GM21515 (cell line): ENCODE data around the gene FGF22.
"Not testable (repeated sequence)": the region's sequence is repeated elsewhere in the genome, so short reads cannot be mapped to it uniquely, and the experiment has no call there.

Source experiments
- ATAC-seq: cut with Tn5 transposase; IDR thresholded peaks from one replicate; pipeline ENCODE4 v1.9.1; 2021; ENCODE audit not compliant: unreplicated experiment

Gene FGF22

DNA sequence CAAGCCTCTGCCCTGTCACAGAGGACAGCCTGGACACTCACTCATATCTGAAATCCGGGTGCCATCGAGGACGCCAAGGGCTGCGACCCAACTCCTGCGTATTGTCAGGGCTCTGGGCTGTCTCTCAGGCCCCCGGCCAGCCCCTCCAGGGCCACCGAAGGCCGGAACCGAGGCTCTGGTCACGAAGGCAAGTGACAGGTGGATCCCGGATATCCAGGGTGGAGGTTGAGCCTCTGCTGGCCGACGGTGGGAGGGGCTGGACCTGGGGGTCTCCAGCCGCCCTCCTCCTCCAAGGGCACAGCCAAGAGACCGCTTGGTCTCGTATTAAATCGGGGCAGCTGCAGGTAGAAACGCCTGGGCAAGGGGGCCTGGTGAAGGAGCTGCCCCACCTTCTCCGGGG is 17.9 kb downstream of the FGF22 start:
- no peak for ATAC-seq

DNA sequence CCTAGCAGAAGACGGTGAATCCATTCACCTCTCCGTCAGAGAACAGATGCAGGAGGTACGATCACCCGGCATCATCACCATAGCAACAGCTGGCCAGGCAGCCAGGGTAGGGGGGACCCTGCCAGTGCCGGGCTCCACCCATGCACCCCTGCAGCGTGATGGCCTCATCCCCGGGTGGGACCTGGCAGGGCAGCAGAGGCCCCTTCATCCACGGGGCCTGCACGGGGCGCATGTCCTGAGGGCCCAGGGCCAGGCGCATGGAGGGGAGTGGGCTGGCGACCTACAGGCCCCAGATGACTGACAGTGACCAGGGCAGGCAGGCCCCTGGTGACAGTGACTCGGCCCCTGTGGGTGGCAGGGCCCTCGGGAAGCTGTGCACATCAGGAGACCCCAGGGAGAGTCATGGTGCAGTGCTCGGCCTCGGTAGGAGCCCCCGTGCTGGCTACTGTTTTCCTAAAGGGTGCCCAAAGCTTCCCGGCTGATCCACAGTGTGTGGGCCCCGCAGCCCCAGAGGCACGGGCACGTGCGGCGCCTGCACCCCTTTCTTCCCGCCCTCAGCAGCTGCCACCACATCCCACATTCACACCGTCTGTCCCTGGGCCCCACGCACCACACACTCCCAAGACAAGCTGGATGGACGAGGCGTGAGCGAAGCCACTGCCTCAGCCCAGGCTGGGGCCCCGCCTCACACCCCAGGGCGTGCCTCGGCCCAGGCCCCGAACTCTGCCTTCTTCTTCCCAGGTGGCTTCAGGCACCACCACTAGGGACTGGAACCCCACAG is 18.6 kb downstream of the FGF22 start:
- no peak for ATAC-seq

DNA sequence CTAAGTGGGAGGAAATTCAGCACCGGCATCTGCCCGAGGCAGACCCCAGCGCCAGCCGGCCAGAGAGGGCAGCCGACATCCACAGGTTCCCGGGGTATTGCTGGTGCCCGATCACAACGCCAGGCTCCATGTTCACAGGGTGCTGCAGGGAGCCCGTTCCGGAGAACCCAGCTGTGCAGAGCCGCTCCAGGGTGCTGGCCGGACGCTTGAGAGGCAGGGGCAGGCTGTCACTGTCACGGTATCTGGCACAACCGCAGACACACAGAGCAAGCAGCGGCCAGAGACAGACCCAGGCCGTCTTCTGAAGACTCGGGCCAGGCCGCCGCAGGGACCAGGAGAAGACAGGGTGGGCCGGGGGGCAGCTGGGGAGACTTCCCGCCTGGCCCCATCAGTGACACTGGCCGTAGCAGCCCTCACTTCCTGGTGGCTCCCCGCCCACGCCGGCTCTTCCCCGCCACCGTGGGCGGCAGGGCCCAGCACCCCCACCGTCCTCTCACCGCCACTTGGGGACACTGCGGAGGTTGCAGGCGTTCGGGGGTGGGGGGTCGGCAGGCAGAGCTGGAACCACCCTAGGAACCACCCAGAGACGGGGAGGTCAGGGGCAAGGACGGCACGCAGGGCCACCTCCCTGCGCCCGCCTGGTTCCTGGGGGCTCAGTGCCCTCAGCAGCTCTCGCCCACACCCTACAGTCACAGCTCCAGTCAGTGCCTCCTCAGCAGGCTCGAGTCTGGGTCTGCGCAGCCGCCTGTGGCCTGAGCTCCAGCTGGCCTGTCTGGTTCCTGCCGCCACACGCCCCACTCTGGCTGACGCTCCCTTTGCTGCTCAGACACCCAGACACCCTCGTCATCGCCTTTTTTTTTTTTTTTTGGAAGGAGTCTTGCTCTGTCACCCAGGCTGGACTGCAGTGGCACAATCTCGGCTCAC is 19.5 kb downstream of the FGF22 start:
- ATAC-seq, result no peak

DNA sequence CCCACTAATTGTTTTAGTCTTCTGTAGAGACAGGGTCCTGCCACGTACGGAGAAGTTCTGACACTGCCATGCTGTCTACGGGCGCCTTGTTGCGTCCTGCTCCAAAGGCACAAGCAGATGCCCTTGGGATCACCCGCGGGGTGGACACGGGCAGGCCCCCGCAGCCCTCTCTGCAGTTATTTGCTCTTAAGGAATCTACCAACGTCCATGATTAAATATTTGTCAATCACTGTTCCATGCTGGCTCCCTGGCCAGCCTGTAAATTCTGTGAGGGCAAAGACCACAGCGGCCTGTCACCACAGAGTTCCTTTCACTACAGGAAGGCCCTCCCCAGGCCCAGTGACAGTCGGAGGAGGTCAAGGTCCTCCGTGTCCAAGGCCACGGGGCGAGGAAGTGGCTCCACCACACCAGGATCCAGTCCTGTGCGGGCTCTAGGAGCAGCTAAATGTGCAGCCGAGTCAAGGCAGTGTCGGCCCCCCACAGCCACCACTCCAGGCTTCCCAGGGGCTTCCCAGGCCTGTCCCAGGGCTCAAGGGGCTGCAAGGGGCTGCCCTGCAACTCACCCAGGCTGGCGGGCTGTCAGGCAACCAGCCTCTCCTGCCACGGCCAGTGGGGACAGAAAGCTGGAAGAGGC is 21.2 kb downstream of the FGF22 start:
- no peak for ATAC-seq

DNA sequence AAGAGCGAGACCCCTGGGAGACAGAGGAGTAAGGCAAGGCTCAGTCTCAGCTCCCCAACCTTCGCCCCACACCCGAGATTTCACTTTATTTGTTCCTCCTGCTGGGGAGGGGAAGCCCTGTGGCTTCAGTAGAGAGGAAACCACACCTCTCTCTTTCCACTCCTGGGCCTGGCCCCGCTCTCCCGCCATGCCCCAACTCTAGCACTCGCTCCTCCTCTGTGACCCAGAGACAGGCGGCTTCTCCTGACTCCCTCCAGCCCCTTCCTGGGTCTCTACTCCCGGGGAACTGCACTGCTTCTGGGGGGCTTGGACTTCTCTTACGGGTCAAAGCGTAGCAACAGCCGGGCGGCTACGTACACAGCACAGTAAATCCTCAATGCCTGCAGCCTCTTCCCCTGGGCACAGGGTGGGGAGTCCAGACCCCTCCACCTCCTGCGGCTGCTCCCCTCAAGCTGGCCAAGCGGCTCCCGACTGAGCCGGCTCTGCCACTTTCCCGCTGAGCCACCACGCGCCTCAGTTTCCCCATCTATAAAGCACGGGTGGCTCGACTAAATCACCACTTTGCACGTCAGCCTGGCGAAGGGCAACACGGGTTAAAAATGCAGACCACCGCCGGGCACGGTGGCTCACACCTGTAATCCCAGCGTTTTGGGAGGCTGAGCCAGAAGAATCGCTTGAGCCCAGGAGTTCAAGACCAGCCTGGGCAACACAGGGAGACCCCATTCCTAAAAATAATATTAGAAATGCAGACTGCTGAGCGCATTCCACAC is 21.9 kb downstream of the FGF22 start:
- ATAC-seq, result peak; percentile 34

DNA sequence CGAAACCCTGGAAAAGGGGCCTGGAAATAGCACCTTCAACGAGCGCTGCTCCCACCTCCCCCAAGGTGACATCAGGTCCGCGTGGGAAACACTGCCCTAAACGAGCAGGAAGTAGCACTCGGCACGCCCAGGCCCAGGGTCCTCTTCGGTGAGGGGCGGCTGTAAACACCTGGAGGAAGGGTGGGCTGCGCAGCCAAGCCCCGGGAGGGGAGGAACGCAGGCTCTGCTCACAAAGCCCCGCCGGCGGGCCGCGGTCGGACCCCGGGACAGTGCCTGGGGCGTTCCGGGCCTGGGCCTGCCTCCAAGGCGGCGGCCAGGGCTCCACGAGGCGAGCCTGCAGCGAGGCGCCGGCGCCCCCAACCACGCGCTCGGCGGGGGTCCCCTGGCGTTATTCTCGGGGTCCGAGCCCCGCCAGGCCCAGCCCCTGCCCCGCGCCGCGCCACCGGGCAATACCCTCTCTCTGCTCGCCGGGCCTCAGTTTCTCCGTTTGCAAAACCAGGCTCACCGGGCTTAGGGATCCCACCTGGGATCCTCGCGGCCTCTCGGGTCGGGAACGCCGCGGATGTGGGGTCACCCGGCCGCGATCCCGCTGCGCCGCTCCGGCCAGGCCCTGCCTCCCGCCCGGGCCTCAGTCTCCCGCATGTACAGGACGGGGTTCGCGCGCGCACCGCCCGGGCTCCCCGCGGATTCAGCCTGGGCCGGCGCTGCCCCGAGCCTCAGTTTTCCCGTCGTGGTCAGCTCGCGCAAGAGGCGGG is 22.7 kb downstream of the FGF22 start:
- ATAC-seq, result no peak

DNA sequence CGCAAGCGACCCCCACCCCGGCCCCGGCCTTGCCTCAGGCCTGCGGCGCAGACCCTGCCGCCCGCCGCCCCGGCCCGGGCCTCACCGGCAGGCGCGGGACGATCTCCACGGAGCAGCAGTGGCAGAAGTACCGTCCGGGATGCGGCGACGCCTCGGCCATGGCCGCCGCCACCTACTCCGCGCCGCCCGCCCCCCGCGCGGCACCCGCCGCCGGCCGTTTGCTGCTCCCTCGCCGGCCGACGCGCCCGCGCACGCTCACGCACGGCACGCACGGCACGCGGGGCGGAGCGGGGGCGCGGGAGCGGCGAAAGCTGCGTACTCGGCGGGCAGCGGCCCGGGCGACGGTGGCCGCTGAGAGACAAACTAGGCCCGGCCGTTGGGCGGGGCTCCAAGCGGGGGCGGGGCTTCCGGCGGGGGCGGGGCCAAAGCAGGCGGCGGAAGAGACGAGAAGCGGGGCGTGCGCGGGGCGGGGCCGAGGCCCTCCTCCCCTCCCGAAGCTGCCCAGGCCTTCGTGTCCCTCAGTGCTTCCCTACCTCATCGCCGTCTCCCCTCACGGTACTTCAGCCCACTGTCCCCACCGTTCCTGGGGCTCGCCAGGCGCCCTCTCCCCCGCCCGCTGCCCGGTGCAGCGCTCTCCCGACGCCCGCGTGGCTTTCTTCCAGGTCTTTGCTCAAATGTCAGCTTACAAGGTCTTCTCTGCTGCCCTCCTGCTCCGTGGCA is 23.4 kb downstream of the FGF22 start, which contains the start of gene RNF126:
RNF126 (minus strand) TSS at position 253 of the 720 bp plus-strand sequence; CDS start at position 160, 93 bp downstream.
- ATAC-seq, result peak; percentile 41

DNA sequence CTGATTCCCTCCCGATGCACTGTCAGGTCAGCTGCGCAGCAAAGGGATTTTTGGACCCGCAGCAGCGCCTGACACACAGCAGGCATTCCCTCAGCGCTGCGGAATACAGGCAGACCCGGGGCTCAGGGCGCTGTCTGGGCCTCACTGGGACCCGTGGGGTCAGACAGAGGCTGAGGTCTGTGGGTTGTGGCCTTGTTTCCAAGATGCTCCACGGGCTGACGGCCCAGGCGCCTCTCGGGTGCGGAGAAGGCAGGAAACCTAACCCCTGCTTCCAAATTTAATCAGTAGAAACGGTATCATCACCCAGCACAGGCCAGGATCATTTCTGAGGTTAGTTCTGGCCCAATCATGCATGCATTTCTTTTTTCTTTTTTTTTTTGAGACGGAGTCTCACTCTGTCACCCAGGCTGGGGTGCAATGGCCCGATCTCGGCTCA is 24.0 kb downstream of the FGF22 start:
- ATAC-seq, result no peak

DNA sequence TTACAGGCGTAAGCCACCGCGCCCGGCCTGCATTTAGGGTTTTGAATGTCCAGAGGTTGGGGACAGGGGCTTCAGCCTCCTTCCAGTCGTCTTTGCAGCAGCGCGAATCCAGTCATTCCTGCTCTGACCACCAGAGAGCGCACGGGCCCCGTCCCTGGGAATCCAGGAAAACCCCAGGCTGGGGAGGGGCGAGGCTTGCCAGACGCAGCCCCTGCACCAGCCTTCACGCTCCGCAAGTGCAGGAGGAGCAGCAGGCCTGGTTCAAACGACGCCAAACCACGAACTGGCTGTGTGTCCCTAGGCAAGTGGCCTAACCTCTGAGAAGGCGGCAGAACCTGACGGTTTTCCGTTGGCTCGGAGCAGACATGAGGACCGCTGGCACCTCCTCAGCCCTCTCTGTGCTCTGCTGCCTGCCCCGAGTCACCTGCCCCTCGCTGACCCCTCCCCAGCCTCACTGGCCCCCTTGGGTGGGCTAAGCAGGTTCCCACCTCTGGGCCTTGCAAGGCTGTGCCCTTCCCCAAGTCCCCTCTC is 25.3 kb downstream of the FGF22 start:
- ATAC-seq, result no peak

DNA sequence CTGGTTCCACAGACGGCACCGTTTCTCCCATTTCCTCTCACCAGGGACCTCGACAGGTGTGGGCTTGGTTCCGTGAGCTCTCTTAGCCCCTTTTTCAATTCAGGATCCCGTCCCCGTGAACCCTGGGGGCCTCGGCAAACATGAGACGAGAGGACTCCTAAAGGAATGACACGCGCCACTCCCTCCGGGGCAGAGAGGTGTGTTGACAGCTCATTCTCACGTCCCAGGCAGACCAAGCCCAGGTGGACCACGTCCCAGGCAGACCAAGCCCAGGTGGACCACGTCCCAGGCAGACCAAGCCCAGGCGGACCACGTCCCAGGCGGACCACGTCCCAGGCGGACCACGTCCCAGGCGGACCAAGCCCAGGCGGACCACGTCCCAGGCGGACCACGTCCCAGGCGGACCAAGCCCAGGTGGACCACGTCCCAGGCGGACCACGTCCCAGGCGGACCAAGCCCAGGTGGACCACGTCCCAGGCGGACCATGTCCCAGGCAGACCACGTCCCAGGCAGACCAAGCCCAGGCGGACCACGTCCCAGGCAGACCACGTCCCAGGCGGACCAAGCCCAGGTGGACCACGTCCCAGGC is 27.4 kb downstream of the FGF22 start:
- not testable (repeated sequence) for ATAC-seq

DNA sequence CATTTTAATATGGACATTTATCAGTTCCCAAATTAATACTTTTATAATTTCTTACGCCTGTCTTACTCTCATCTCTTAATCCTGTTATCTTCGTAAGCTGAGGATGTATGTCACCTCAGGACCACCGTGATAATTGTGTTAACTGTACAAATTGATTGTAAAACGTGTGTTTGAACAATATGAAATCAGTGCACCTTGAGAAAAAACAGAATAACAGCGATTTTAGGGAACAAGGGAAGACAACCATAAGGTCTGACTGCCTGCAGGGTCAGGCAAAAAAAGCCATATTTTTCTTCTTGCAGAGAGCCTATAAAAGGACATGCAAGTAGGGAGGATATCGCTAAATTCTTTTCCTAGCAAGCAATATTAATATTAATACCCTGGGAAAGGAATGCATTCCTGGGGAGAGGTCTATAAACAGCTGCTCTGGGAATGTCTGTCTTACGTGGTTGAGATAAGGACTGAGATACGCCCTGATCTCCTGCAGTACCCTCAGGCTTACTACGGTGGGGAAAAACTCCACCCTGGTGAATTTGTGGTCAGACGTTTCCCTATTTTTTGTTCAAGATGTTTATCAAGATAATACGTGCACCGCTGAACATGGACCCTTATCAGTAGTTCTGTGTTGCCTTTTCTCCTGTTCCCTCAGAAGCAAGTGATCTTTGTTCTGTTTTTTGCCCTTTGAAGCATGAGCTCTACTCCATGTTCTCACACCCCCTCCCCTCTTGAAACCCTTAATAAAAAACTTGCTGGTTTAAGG is 29.2 kb downstream of the FGF22 start:
- ATAC-seq, result not testable (repeated sequence)

DNA sequence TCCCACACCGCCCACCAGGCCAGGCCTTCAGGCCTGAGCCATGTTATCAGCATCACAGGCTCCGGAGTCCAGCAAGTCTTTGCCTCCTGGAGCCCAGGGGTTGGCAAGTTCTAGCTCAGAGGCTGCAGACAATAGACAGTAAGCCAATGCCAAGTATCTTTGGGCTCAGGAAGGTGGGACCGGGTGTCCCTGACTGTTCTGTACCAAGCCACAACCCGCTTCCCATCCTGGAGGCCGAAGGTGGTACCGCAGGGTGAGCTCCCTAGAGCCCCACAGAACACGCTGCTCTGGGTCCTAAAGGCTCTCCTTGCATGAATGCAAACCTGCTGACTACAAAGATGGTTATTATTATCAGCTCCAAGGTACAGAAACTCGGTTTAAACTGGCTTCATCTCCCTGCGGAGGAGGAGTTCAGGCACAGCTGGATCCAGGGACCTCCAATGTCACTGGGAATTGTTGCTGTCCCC is 31.0 kb downstream of the FGF22 start:
- no peak for ATAC-seq

DNA sequence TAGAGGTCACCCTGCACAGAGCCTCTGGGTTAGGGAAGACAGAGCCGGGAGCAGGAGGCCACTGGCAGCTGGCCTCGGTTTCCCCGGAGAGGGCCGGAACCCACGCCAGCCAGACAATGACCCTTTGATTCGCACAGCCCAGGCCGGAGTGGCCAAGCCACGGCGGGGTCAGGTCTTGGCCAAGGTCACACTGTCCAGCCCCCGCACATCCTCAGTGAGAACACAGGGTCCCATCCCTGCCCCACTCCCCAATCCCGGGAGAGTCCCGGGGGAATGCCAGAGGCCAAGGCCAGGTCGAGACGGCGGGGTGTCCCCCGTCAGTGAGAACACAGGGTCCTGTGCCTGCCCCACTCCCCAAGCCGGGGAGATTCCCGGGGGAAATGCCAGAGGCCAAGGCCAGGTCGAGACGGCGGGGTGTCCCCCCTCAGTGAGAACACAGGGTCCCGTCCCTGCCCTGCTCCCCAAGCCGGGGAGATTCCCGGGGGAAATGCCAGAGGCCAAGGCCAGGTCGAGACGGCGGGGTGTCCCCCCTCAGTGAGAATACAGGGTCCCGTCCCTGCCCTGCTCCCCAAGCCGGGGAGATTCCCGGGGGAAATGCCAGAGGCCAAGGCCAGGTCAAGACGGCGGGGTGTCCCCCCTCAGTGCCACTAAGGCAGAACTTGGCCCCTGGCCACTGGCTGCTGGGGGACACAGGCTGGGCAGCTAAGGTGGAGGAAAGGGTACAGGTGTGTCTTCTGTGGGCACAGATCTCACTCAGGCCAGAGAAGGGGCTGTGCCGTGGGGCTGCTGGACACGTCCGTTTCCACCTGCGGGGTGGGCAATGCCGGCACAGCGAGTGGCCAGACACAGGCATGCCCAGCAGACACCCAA is 34.8 kb downstream of the FGF22 start:
- no peak for ATAC-seq

DNA sequence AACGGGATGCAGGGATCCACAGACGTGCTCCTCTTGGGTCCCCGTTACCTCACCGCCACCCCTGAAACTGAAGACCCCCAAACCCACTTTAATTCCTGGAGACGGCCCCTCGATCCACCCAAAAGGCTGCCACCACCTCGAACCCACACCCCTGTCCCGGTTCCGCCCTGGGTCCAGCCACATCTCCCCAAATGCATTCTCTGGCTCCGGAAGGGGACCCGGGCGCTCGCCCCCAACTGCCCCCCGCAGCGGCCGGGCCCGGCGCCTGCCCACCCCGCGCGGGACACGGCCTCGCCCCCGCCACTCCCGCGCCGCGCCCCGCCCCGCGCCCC is 36.3 kb downstream of the FGF22 start:
- ATAC-seq, result no peak

DNA sequence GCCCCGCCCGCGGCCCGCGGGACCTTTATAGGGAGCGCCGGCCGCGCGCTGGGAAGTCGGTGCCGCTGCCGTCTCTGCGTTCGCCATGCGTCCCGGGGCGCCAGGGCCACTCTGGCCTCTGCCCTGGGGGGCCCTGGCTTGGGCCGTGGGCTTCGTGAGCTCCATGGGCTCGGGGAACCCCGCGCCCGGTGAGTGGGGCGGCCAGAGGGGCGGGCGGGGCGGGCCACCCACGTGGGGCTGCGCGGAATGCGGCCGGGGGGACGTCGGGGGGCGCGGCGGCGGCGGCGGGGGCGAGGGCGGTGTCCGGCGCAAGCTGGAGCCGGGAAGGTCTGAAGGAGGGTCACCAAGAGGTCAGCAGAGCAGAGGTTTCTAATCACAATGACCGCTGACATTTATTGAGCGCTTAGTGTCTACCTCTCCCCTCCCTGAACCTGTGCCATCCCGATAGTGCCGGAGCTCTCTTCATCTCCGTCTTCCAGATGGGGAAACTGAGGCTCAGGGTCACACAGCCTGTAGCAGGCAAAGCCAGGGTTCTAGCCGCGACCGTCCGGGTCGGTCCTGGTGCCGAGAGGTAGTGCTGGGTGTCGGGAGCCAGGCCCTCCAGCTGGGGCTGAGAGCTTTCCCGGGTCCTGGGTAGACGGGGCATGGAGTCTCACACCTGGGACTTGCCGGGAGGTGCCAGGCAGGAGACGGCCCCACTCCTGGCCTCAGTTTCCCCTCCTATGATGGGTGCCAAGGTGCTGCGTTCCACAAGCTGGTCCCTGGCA is 36.8 kb downstream of the FGF22 start, which contains the start of gene FSTL3:
FSTL3 (plus strand) TSS at position 54 of the 767 bp plus-strand sequence; CDS start at position 86, 32 bp downstream.
- no peak for ATAC-seq

DNA sequence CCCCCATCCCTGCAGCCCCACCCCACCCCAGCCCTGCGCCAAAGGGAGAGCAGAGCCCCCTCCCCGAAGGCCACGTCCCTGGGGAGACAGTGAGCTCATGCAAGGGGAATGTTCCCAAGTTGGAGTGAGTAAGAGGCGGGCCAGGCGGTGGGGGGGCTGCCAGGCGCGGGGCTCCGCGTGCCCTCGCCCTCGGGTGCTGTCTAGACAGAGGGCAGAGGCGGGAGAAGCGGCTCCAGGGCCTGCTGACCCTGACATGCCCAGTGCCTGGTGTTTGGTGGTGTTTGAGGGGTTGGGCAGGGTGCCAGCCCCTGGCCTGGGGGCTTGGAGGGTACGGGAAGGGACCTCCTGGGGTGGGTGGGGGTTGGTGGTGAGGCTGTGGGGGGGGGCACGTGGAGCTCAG is 37.5 kb downstream of the FGF22 start:
- ATAC-seq, result no peak
